Measurements from ENCODE around the gene GIMAP5.

The GIMAP5 gene

DNA sequence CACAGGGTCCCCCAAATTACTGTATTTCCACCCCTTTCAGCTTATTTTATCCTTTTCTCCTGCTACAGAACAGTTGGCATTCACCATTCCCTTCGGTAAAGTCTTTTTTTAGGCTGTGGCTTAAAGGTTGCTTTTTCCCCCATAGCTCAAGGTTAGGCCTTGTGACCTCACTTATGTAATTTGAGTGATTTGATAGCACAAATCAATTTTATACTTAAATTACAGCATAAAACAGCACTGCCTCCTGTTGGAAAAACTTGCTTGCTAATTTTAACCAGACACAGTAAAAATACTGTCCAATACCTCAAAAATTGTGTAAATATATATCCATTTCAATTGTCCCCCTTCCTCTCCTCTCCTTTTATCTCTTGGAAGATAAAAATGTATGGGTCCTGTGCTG lies 13.8 kb upstream of the GIMAP5 start:
- DNase-seq (ENCODE audit: low read depth): no peak
- TF ChIP-seq CTCF (conservative IDR thresholded peaks at IDR 0.05; ENCODE audit: low read length): no peak

GRCh38 chr7:150727381-150727780 lies 9.8 kb upstream of the GIMAP5 start:
- TF ChIP-seq CTCF (conservative IDR thresholded peaks at IDR 0.05; ENCODE audit: low read length): no peak
- no peak for DNase-seq (ENCODE audit: low read depth)
- H3K4me3 ChIP-seq (ENCODE audit: low read length): no peak overlapping the region

More for the DNA sequence above, 13.8 kb upstream of the GIMAP5 start:
- H3K4me3 ChIP-seq (ENCODE audit: low read length): no peak overlapping the region

- DNase-seq (ENCODE audit: low read depth): no peak
- no peak overlapping the region for H3K4me3 ChIP-seq (ENCODE audit: low read length)
- TF ChIP-seq CTCF (conservative IDR thresholded peaks at IDR 0.05; ENCODE audit: low read length): no peak
Observed at GRCh38 chr7:150728011-150728410, 9.2 kb upstream of the GIMAP5 start.

DNA sequence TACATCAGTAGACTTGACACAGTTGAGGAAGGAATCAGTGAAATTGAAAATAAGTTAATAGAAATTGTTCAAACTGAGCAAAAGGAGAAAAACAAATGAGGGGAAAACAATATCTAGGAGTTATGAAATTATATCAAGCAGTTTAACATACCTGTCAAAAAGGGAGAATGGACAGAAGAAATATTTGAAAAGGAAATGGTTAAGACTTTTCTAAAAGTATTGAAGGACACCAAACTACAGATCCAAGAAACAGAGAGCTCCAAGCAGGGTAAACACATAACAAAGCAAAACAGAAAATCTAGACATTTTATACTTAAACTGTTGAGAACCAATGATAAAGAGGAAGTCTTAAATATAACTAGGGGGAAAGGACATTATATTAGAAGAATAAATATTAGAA lies 8.6 kb upstream of the GIMAP5 start:
- no peak for DNase-seq (ENCODE audit: low read depth)
- no peak for TF ChIP-seq CTCF (conservative IDR thresholded peaks at IDR 0.05; ENCODE audit: low read length)
- H3K4me3 ChIP-seq (ENCODE audit: low read length): no peak overlapping the region

GRCh38 chr7:150731916-150732315 lies 5.3 kb upstream of the GIMAP5 start:
- DNase-seq (ENCODE audit: low read depth): no peak
- no peak for TF ChIP-seq CTCF (conservative IDR thresholded peaks at IDR 0.05; ENCODE audit: low read length)
- no peak overlapping the region for H3K4me3 ChIP-seq (ENCODE audit: low read length)

GRCh38 chr7:150732786-150733481 lies 4.3 kb upstream of the GIMAP5 start:
- no peak overlapping the region for H3K4me3 ChIP-seq (ENCODE audit: low read length)
- TF ChIP-seq CTCF (conservative IDR thresholded peaks at IDR 0.05; ENCODE audit: low read length): no peak
- DNase-seq (ENCODE audit: low read depth): no peak

DNA sequence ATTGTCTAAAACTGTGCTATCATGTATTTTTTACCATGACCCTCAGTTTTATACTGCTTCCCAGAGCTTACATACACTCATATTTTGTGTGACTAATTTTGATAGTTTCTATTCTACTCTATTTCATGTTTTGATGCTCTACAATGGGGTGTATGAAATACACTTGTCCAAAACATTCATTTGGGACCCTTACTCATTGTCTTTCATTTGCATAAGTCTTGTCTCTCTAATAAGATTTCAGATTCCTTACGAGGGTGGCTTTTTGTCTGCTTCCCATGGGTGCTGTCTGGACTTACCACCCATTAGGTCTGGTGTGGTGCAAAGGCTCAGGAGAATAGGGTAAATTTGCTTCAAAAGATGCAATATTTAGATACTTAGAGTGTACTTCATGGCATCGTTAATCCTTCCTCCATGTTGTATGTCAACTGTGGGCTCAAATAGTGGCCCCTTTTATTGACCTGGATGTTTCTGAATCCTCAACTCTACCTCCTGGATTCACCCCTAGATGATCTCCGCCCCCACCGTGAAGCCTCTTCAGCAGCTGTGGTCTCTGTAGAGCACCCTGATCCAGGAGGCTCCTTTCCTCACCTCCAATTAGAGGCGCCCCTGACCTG lies 3.6 kb upstream of the GIMAP5 start:
- no peak for TF ChIP-seq CTCF (conservative IDR thresholded peaks at IDR 0.05; ENCODE audit: low read length)

More for the DNA sequence above, 3.6 kb upstream of the GIMAP5 start:
- DNase-seq (ENCODE audit: low read depth): no peak
- no peak overlapping the region for H3K4me3 ChIP-seq (ENCODE audit: low read length)
